GM13976 (cell line): ENCODE results near the gene METTL26.
A peak's percentile ranks its signal among the peaks of the same experiment; 100 is the strongest.

Experiments used
- DNase-seq: peaks from one replicate; pipeline ENCODE4 v3.0.0; 2012; ENCODE audit warnings: low spot score
- CTCF ChIP-seq: IDR thresholded peaks from 2 replicates; pipeline ENCODE4 v1.5.1; 2012; ENCODE audit warnings: borderline replicate concordance, mild to moderate bottlenecking; ENCODE audit not compliant: insufficient read depth; ENCODE audit errors: extremely low read depth, missing control alignments, control extremely low read depth
- in situ Hi-C: fragments of 300-500 bp; cut with MboI; formaldehyde crosslinking; loops from one replicate; pipeline ENCODE4 v1.12.0; 2022; ENCODE audit warnings: low sequenced_read_pairs, mixed read lengths, inconsistent platforms; ENCODE audit not compliant: unreplicated experiment

The METTL26 gene

GRCh38 chr16:636206-637080 is at the start of gene METTL26:
Gene METTL26, minus strand, starts transcription at chr16:636305. Its CDS starts 15 bp downstream, at chr16:636290.
- peak; percentile 98 for DNase-seq
- TF ChIP-seq CTCF = no peak
- in situ Hi-C loops = no loop called here

GRCh38 chr16:684961-685696 is 49.0 kb upstream of the METTL26 start:
- DNase-seq = no peak
- no peak for TF ChIP-seq CTCF
- in situ Hi-C loops = no loop called here

- TF ChIP-seq CTCF = no peak
- in situ Hi-C loops = no loop called here
- DNase-seq = peak; percentile 99
These were observed 48.1 kb upstream of the METTL26 start, which contains the start of gene JMJD8 for GRCh38 chr16:684071-684794. Gene JMJD8, minus strand, starts transcription at chr16:684334. Its CDS starts 15 bp downstream, at chr16:684319.

- in situ Hi-C loops = no loop called here
- no peak for TF ChIP-seq CTCF
- no peak for DNase-seq
These were observed 47.4 kb upstream of the METTL26 start for GRCh38 chr16:683396-684070.

GRCh38 chr16:682493-683395 is 46.6 kb upstream of the METTL26 start:
- no peak for TF ChIP-seq CTCF
- no peak for DNase-seq
- in situ Hi-C loops = no loop called here
